Inferior parietal cortex (tissue), 1 donor: ENCODE results near the gene KIDINS220.
"Not testable (repeated sequence)": the region's sequence is repeated elsewhere in the genome, so short reads cannot be mapped to it uniquely, and the experiment has no call there.

ENCODE experiments used
- DNase-seq: peaks from one replicate; pipeline ENCODE4 v3.0.0-alpha.2; 2016; ENCODE audit errors: extremely low spot score

Gene KIDINS220

GRCh38 chr2:8754106-8754776, 83.2 kb downstream of the KIDINS220 start:
- DNase-seq = peak; percentile 85

DNA sequence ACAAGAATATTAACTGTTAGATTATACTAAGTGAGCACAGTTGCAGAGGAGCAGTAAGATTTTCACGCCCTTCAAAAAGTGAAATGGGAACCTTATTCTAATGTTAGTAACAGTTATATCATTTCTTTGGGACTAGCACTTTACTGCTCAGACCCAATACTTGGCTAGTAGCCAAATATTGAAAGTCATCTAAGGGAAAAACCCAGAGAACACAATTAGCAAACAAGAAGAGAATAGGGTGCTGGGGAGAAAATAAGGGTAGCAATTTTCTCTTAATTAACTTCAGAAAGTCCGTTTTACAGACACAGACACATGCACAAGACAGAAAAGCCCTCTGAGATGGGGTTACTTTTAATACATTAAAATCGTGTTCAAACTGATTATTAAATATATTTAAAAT, 83.8 kb downstream of the KIDINS220 start:
- DNase-seq = no peak

GRCh38 chr2:8752385-8752784, 85.0 kb downstream of the KIDINS220 start:
- DNase-seq = no peak

DNA sequence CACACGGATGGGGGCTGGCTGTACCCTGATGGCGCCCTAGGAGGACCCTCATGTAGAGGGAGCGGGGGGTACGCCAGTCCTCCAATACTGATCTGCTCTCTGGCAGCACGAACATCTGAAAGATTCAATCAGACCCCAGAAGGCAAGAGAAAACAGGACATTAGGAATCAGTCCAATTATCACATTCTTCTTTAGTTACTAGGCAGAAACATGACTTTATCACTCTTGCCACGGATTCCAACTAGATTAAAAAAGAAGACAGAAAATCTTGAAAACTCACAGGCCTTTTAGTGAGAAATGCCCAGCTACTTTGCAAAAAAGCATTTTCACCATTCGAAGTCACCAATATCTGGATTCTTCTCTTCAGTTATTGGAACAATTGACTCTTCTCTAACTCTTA, 87.2 kb downstream of the KIDINS220 start:
- DNase-seq = no peak

- no peak for DNase-seq
Observed at GRCh38 chr2:8743261-8743660, 94.2 kb downstream of the KIDINS220 start.

DNA sequence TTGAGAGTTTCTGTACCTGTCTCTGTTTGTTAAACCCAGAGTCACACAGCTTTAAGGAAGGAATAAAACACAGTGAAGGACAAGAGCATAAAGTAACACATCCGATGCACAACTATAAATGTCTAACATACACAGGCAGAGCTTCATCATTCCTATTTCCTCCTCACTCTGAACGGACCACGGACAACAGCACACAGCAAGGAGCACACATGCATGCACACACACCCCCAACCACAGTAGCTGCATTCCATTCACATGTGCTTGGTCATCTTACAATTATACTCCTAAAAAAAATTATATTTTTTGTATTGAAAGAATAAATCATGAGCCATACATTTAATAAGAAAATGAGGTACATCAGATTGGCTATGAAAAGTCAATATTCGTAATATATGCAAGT, 97.3 kb downstream of the KIDINS220 start:
- no peak for DNase-seq

GRCh38 chr2:8737571-8738175, 99.7 kb downstream of the KIDINS220 start:
- DNase-seq = no peak

DNA sequence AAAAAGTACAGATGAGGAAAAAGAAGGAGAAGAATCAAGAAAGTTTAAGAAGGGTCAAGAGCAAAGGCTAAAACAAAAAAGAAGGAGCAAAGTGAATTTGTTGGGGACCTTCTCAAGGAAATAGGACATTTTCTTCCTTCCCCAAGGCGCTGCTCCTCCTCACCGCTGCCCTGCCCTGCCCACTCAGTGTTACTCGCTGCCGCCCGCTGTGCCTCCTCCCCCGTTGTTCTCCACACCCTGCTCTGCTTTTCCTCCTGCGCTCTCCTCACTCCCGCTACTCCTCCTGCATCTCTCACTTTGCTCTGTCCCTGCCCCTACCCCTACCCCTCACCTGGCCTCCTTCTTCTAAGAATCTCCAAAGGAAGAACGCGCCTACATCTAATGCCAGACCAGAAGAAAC, 104.8 kb downstream of the KIDINS220 start:
- DNase-seq = no peak

GRCh38 chr2:8729939-8730338, 107.5 kb downstream of the KIDINS220 start:
- no peak for DNase-seq

- not testable (repeated sequence) for DNase-seq
Observed at GRCh38 chr2:8729101-8729500, 108.3 kb downstream of the KIDINS220 start.

GRCh38 chr2:8728305-8729015, 109.0 kb downstream of the KIDINS220 start:
- DNase-seq = no peak

- DNase-seq = no peak
Observed at GRCh38 chr2:8725838-8726237, 111.6 kb downstream of the KIDINS220 start.

GRCh38 chr2:8722986-8723385, 114.4 kb downstream of the KIDINS220 start:
- DNase-seq = no peak

GRCh38 chr2:8721410-8721809, 116.0 kb downstream of the KIDINS220 start:
- DNase-seq = no peak

DNA sequence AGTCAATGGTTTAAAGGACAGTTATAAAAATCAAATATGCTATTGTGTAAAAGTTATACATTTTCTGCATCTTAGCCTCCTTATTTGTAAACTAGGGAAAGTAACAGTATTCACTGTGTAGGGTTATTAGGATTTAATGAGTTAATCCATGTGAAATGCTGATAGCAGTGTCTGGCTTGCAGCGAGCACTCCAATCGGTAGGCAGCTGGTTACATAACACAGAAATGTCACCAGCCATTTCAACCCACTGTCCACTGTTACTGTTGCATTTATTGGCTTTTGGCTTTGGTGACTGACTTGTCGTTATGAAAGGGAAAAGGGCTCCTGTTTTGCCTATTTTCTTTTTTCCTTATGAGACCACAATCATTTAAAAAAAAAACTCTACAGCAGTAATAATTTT, 116.7 kb downstream of the KIDINS220 start:
- no peak for DNase-seq

DNA sequence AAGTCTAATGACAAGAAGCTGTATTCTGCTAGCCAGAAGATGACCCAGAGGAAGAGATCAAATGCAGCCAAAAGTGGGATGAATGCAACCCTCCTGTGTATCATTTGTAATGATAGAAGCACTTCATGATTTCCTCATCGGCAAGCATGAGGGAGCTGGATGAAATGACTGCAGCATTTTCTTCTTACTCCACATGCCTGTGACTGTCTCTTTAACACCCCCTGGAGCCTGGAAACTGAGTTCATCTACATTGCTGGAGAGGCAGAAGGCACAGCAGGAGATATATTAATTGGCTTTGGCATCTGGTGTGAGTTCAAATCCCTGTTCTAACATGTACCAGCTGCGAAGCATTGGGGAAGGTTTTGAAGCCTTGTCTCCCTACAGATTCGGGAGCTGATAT, 117.9 kb downstream of the KIDINS220 start:
- no peak for DNase-seq

DNA sequence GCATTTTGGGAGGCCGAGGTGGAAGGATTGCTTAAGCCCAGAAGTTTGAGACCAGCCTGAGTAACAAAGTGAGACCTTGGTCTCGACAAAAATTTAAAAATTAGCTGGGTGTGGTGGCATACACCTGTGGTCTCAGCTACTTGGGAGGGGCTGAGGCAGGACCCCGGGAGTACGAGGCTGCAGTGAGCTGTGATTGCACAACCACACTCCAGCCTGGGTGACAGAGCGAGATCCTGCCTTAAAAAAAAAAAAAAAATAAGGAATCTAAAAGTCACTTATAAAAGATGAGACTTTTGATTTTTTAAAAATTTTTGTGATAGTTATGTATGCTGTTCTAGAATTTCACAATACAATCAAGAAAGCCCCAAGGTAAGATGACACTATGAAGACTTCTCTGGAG, 122.4 kb downstream of the KIDINS220 start:
- no peak for DNase-seq

DNA sequence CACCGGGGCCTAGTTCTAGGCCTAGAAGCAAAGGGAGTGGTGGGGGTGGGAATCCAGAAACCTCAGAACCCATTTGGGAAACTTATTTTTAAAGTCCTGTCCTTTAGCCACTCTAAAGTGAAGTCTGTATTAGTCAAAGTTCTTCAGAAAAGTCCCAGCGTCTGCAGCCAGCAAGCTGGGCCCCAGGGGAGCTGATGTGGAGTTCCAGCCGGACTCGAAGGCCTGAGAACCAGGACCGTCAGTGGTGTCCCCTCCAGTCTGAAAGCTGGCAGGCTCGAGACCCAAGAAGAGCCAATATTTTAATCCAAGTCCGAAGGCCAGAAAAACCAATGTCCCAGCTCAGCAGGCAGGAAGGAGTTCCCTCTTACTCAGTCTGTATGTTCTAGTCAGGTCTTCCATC, 123.1 kb downstream of the KIDINS220 start:
- DNase-seq = no peak

DNA sequence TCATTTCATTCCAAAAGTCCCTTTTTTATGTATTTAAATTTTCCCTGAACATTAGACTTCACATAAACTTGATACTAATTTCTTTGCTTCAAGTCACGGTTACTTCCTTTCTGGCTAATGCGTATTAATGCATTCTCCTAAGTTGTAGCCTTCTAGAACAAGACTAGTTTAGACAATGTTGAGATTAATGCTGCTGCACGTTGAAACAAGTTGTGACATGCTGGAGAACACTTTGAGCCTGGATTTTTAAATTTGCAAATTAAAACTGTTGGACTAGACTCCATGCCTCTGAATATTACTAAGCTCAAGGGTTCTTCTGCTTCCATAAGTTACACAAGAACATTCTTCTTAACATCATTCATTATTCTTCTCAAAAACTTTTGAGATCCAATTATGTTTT, 126.5 kb downstream of the KIDINS220 start:
- DNase-seq = no peak

- DNase-seq = no peak
Observed at GRCh38 chr2:8709611-8710010, 127.8 kb downstream of the KIDINS220 start.

DNA sequence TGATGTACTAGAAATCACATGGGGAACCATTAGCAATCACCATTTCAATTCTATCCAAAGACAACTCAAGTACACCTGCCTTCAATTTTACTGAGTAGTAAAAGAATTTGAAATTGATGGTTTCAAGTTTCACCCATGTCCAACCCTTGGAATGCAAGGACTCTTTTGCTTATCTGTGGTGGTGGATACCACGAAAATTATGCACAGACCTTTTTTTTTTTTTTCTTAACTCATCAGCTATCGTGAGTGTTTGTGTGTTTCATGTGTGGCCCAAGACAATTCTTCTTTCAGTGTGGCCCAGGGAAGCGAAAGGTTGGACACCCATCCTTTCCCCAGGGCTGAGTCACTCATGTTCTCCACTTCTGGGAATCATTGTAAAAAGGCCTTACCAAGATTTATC, 132.5 kb downstream of the KIDINS220 start:
- DNase-seq = no peak

DNA sequence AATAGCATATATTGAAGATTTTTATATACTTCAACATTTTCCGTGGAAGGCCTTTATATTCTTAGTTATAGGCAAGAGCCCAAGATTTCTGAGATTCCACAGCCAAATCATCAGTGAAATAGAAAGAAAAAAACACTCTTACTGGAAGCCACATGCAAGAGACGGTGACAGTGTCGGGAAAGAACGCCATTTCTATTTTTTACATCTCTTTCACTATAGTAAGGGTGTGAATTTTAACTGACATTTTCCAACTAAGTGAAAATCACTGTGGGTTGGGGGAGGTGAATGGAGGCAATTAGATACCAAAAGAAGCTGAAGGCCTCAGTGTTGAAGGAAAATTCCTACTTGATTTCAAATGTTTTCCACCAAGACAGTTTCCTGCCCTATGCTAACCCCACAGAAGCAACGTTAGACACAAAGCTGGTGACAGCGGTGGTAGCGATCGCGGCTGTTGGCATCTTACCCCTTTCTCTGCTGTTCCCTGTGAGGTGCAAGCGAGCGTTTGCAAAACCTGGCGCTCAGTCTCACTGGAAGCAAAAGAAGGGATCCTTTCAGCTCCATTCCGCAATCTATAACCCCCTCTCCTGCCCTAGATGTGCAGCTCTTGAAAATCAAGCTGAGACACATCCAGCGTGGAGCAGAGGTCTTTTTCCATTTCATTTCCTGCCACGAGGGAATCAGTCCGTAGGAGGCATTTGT, 135.6 kb downstream of the KIDINS220 start:
- peak; percentile 23 for DNase-seq

DNA sequence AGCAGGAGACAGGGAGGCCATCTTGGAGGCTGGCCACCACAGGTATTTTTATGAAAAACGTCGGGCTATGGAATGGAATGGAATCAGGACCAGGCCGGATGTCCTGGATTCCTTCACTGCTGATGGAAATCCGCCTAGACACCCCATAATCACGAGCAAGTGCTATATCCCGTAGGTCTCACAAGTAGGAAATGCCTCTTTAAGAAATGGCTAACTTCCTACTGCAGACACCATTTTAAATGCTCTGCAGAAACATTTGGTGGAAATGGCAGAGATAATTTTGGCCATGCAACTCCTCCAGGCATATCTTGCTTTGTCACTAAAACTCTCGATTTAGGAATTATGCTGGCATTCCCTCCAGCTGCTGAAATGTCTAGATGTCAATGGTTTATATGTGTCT, 137.6 kb downstream of the KIDINS220 start:
- DNase-seq = no peak
